Spinal cord (tissue), 10 donors: ENCODE data around the gene SEMA4B. TPM values are rescaled to one million over a fixed set of nuclear protein-coding genes. Genes with fewer than 3 reads are reported as not detected.
"Not testable (repeated sequence)": the region's sequence is repeated elsewhere in the genome, so short reads cannot be mapped to it uniquely, and the experiment has no call there.

Experiments
- DNase-seq, 6 donors: peaks; one replicate each; pipeline versions ENCODE4 v3.0.0 to v3.0.0-alpha.2; 2013 to 2015; ENCODE audit warnings: low spot score in 6 of 6, low read depth in 4 of 6
- H3K27ac ChIP-seq: one replicate; pipeline ENCODE4 v1.5.1; 2013; ENCODE audit warnings: low read depth, low read length, control low read depth
- H3K27me3 ChIP-seq: one replicate; pipeline ENCODE4 v1.6.1; 2013; ENCODE audit warnings: low read length; ENCODE audit not compliant: control insufficient read depth, insufficient read depth
- H3K36me3 ChIP-seq: one replicate; pipeline ENCODE4 v1.6.1; 2013; ENCODE audit warnings: low read length; ENCODE audit not compliant: control insufficient read depth, insufficient read depth
- H3K4me1 ChIP-seq: one replicate; pipeline ENCODE4 v1.6.1; 2013; ENCODE audit warnings: low read length; ENCODE audit not compliant: control insufficient read depth, insufficient read depth
- H3K4me3 ChIP-seq: one replicate; pipeline ENCODE4 v1.5.1; 2013; ENCODE audit warnings: low read depth, low read length, control low read depth
- H3K9me3 ChIP-seq: one replicate; pipeline ENCODE4 v1.6.1; 2013; ENCODE audit warnings: low read length; ENCODE audit not compliant: control insufficient read depth, insufficient read depth
- WGBS: methylation state at CpG from one replicate; pipeline ENCODE4 v1.1.5; 2013; ENCODE audit warnings: missing lambda C conversion rate; ENCODE audit not compliant: insufficient coverage; 5-methylcytosine and 5-hydroxymethylcytosine counted together
- polyA plus RNA-seq, 2 donors: library from polyadenylated mRNA; unstranded; fragments of 120-200 nt; gene quantifications; one replicate each; pipeline ENCODE4 v1.2.1, GENCODE V29; 2013; ENCODE audit not compliant: insufficient read length in 2 of 2
- total RNA-seq, 2 donors: library from RNA; depleted of rRNA in 1 of 2; stranded (reverse); fragments of 120-200 nt in 1 of 2; fragments of >200 nt in 1 of 2; gene quantifications; one replicate each; pipeline versions ENCODE4 v1.2.3 to v1.2.4, GENCODE V29; 2013 to 2014
- donor health status: healthy.

SEMA4B gene
- total and polyA plus RNA-seq, 4 donors: 12.5 to 67.6 (median 44.8) TPM

DNA sequence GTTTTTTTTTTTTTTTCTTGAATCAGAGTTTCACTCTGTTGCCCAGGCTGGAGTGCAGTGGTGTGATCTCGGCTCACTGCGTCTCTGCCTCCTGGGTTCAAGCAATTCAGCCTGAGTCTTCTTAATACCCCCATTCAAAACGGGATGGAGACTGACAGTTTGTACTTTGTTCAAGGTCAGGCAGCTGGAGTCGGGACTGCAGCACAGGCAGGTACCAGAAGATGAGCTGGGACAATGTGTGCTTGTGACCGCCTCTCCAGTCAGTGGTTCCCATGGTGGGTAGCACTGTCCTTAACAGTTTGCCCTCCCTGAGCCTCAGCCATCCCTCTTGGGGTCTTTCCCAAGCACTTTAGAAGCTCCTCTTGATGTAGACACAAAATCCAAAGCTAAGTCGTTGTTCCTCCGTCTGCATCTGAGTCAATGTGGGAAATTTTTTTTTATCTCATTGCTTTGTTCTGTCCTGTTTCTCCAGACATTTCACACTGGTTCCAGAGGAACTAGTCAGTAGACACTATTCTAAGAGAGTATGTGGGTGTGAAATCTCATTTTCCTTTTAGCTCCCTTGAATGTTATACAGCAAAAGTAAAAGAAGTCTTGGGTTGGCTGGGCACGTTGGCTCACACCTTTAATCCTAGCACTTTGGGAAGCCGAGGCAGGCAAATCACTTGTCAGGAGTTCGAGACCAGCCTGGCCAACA, 43.0 kb downstream of the SEMA4B start:
- WGBS: 85% methylated on average over 6 of the region's 10 CpGs
- peaks cover 25% of the 10 kb centered on the region for H3K36me3 ChIP-seq
- H3K4me1 ChIP-seq: peaks cover 4% of the 10 kb centered on the region
- no peaks in the 10 kb centered on the region for H3K9me3 ChIP-seq
- no peak overlapping the region for H3K4me3 ChIP-seq
- no peak for DNase-seq
- no peaks in the 10 kb centered on the region for H3K27me3 ChIP-seq
- H3K27ac ChIP-seq: no peak overlapping the region

DNA sequence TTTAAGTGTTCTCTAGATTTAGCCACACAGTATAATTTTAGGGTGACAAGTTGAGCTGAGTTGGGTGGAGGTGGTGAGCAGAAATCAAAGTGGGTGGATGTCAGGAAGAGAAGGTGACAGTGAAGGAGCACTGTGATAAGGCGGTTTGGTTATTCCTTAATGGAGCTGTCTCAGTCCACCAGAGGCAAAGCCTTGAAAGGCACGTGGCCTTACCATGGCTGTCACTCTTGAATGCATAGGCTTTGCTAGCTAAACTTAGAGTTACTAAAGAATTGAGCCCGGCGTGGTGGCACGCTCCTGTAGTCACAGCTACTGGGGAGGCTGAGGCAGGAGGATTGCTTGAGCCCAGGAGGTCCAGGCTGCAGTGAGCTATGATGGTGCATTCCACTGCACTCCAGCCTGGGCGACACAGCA, 47.7 kb downstream of the SEMA4B start:
- peaks cover 17% of the 10 kb centered on the region for H3K4me1 ChIP-seq
- no peaks in the 10 kb centered on the region for H3K27me3 ChIP-seq
- DNase-seq: no peak
- peak overlapping the region; percentile 68 for H3K4me3 ChIP-seq
- no peaks in the 10 kb centered on the region for H3K36me3 ChIP-seq
- peak overlapping the region; percentile 69 for H3K27ac ChIP-seq
- 53% methylated on average over 3 of the region's 6 CpGs for WGBS
- no peaks in the 10 kb centered on the region for H3K9me3 ChIP-seq

DNA sequence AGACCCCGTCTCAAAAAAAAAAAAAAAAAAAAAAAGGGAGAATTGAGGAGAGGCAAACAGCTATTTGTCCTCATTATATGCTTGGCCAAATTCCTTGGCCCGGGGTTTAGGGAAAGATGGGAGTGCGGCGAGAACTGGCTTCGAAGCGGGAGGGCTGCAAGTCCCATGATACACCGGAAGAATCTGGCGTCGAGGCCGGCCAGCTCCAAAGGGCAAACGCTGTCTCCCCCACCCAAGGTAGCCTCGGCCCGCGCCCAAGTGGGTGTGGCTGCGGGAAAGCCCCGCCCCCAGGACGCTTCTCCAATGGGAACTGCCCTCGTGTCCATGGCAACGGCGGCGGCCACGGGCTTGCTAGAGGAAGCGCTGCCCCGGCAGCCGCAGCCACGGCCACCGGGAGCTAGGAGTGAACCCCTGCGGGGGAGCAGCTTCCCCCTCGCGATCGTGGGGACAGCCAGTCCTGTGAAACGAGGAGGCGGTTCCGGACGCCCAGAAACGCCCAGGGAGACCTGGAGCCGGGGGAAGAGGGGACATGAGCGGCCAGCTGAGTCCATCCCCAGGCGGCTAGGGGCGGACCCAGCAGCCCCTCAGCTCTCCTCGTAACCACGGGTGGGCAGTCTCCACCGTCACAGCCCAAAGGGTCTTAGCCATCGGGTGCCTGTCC, 48.2 kb downstream of the SEMA4B start, which contains the start of gene TTLL13:
TTLL13 (plus strand) TSS at position 354 of the 661 bp plus-strand sequence. CDS start 1,075 bp downstream, outside the sequence.
- no peaks in the 10 kb centered on the region for H3K36me3 ChIP-seq
- 0% methylated on average over 44 of the region's 44 CpGs for WGBS
- no peaks in the 10 kb centered on the region for H3K27me3 ChIP-seq
- peak within 1 kb of the TSS; percentile 69 for H3K27ac ChIP-seq
- H3K9me3 ChIP-seq: no peaks in the 10 kb centered on the region
- peak within 1 kb of the TSS; percentile 68 for H3K4me3 ChIP-seq
- DNase-seq: peak; percentile 72 to 95 (median 87)
- peaks cover 17% of the 10 kb centered on the region for H3K4me1 ChIP-seq

DNA sequence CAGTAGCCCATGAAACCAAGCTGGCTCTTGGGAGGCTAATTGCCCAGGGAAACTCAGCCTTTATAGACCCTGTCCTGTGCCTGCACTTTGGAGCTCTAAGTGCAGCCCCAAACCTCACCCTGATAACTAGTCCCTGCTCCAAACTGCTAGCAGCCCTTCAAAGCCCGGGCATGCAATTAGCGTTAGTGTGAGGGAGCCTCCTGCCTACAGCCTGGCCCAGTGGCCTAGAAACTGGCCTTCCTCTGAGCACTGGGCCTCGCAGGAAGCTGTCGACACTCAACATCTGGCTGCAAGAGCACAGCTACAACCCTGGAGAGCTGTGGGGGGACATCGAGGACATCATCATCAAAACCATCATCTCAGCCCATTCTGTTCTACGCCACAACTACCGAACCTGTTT, 56.6 kb downstream of the SEMA4B start:
- Histone ChIP-seq H3K4me1 (no peaks in the 10 kb centered on the region), H3K9me3 (no peaks in the 10 kb centered on the region), H3K27me3 (no peaks in the 10 kb centered on the region), H3K27ac (no peak overlapping the region), H3K36me3 (no peaks in the 10 kb centered on the region), H3K4me3 (no peak overlapping the region)
- no peak for DNase-seq
- WGBS: 67% methylated on average over 4 of the region's 7 CpGs

DNA sequence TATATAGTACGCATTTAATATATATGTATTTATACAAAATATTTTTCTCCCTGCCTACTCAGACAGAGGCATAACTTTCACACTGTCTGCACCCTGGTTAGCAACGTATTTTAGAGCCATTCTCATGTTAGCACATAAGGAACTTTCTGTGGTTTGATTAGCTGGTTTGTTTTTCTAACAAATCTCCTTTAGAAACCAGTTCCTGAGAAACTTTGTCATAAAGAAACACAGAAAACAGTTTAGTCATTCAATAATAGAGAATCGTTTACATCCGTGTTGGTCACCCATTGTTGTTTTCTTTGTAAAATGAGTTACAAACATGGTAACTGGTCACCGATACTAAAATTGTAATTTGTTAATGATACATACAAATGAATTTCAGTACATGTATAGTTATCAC, 58.4 kb downstream of the SEMA4B start:
- Histone ChIP-seq H3K36me3 (no peaks in the 10 kb centered on the region), H3K27ac (no peak overlapping the region), H3K4me1 (peaks cover 1% of the 10 kb centered on the region), H3K4me3 (no peak overlapping the region), H3K27me3 (no peaks in the 10 kb centered on the region), H3K9me3 (no peaks in the 10 kb centered on the region)
- no CpG with 5 or more reads among the region's 5 CpGs for WGBS
- DNase-seq: no peak

DNA sequence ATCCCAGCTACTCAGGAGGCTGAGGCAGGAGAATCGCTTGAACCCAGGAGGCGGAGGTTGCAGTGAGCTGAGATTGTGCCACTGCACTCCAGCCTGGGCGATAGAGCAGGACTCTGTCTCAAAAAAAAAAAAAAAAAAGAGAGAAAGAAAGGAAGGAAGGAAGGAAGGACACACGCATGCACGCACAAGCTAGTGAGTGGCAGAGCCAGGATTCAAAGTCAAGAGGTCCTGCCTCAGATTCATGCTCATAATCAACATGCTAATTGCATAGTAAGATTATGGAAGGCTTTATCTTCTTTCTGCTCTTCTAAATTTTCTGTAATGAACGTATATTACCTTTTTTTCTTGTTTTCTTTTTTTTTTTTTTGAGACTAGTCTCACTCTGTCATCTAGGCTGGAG, 59.6 kb downstream of the SEMA4B start:
- DNase-seq, H3K27me3 ChIP-seq, H3K9me3 ChIP-seq, H3K4me1 ChIP-seq, H3K36me3 ChIP-seq, H3K27ac ChIP-seq, H3K4me3 ChIP-seq: not testable (repeated sequence)
- WGBS: no CpG with 5 or more reads among the region's 6 CpGs

DNA sequence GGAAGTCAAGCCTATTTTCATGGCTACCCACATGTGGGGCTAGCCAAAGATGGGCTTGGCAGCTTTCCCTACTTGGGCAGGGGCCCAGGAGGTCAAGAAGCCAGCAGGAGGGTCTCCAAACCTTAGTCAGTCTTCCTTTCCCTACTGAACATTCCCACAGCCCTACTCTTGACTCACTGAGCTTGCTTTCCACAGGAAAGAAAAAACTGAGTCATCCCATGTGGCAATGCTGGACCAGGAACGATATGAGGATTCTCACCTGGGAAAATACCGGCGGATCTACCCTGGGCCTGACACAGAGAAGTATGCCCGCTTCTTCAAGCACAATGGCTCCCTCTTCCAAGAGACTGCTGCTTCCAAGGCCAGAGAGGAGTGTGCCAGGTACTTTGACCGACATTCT, 60.7 kb downstream of the SEMA4B start:
- H3K27me3 ChIP-seq: no peaks in the 10 kb centered on the region
- no peak overlapping the region for H3K4me3 ChIP-seq
- 89% methylated on average over 5 of the region's 5 CpGs for WGBS
- no peak for DNase-seq
- peaks cover 15% of the 10 kb centered on the region for H3K4me1 ChIP-seq
- no peaks in the 10 kb centered on the region for H3K9me3 ChIP-seq
- no peaks in the 10 kb centered on the region for H3K36me3 ChIP-seq
- no peak overlapping the region for H3K27ac ChIP-seq

DNA sequence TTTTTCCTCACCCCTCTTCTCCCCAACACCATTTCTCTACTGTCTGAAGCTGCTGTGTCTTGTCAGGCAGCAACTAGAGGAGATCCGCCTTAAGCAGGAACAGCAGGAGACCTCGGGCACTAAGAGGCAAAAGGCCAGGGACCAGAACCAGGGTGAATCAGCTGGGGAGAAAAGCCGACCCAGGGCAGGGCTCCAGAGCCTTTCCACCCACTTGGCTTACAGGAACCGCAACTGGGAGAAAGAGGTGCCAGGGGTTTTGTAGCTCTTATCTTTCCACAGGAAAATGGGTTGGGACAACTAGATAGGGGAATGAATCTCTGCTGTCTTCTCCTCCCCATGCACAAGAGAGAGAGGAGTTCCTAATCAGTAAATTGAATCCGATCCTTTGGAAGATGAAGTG, 61.3 kb downstream of the SEMA4B start:
- H3K9me3 ChIP-seq: no peaks in the 10 kb centered on the region
- WGBS: 67% methylated on average over 1 of the region's 5 CpGs
- no peaks in the 10 kb centered on the region for H3K27me3 ChIP-seq
- H3K36me3 ChIP-seq: no peaks in the 10 kb centered on the region
- no peak overlapping the region for H3K4me3 ChIP-seq
- H3K27ac ChIP-seq: no peak overlapping the region
- peaks cover 21% of the 10 kb centered on the region for H3K4me1 ChIP-seq
- no peak for DNase-seq

DNA sequence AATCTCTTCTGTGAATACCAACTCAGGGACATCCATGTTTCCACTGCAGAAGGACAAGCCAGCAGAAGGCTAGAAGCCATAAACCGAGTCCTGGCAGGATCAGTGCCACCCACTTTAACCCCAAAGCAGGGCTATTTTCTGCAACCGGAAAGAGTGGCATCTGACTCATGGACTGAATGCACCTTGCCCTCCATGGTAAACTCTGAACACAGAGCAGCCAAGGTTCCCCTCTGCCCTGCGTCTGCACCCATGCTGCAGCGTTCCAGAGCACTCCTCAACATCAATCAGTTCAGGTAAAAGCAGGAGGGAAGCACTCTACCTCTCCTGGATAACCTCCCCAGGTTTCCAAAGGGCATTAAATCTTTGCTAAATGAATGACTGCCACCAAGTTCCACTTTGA, 63.5 kb downstream of the SEMA4B start:
- Histone ChIP-seq H3K4me3 (peak overlapping the region; percentile 89), H3K27me3 (no peaks in the 10 kb centered on the region), H3K4me1 (peaks cover 32% of the 10 kb centered on the region), H3K9me3 (no peaks in the 10 kb centered on the region), H3K36me3 (peaks cover 4% of the 10 kb centered on the region), H3K27ac (peak overlapping the region; percentile 97)
- 71% methylated on average over 4 of the region's 4 CpGs for WGBS
- DNase-seq: no peak
